ENCODE results near the gene NEURL4.

- TF ChIP-seq CTCF (IDR thresholded peaks at IDR 0.05) (no peak), EZH2 (IDR thresholded peaks at IDR 0.05; ENCODE audit: borderline replicate concordance, insufficient read depth, low read depth, low read length, poor library complexity, severe bottlenecking) (no peak)
Measured at GRCh38 chr17:7281953-7282751, 47.0 kb downstream of the NEURL4 start.

Measured in B cell (primary cell).